B cell (primary cell): ENCODE results near the gene NDUFV3. TPM values are rescaled to one million over a fixed set of nuclear protein-coding genes. Genes with fewer than 3 reads are reported as not detected.
A peak's percentile ranks its signal among the peaks of the same experiment; 100 is the strongest.

ENCODE experiments used
- ATAC-seq: fragments of 200-7000 bp; cut with Tn5 transposase; one replicate; pipeline ENCODE4 v1.10.0; 2021; ENCODE audit warnings: low read depth, mild to moderate bottlenecking, moderate number of reproducible peaks, moderate library complexity
- CTCF ChIA-PET: fragments of 350-600 bp; sonication (Branson Sonifier 250); formaldehyde crosslinking; loops from one replicate; lab custom pipeline; 2021; ENCODE audit warnings: antibody characterized with exemption, inconsistent platforms; lab: Charles Lee
- POLR2A ChIA-PET: fragments of 350-600 bp; sonication (Branson Sonifier 250); formaldehyde crosslinking; loops from one replicate; lab custom pipeline; 2021; ENCODE audit warnings: antibody characterized with exemption; lab: Charles Lee
- DNase-seq: peaks from one replicate; pipeline ENCODE4 v3.0.0; 2013
- H2AFZ ChIP-seq: 2 replicates; pipeline ENCODE4 v1.6.1; 2012; ENCODE audit warnings: mild to moderate bottlenecking, low read depth, low read length; ENCODE audit not compliant: insufficient read depth, poor library complexity, severe bottlenecking
- H3K27ac ChIP-seq, 2 donors: 1 replicate in 1 of 2; 2 replicates in 1 of 2; pipeline ENCODE4 v1.5.1; 2012 to 2013; ENCODE audit warnings: low read length in 2 of 2, mild to moderate bottlenecking in 2 of 2, moderate library complexity in 1 of 2
- H3K27me3 ChIP-seq, 4 experiments: fragments of 200-600 bp in 1 of 4; sonication (generic) in 1 of 4; replicated peaks in 1 of 4; 1 replicate in 2 of 4; 2 replicates in 2 of 4; pipeline versions ENCODE4 v1.6.1 to v1.7.0; 2013 to 2016; ENCODE audit warnings: low read length in 3 of 4, mild to moderate bottlenecking in 2 of 4, mixed read lengths in 1 of 4, moderate library complexity in 1 of 4; ENCODE audit not compliant: insufficient read depth in 4 of 4, control insufficient read depth in 3 of 4; ENCODE audit errors: control extremely low read depth in 1 of 4
- H3K36me3 ChIP-seq, 2 experiments: replicated peaks in 1 of 2; 1 replicate in 1 of 2; 2 replicates in 1 of 2; pipeline versions ENCODE4 v1.6.1 to v1.7.1; 2013; ENCODE audit warnings: low read length in 1 of 2; ENCODE audit not compliant: insufficient read depth in 2 of 2, control insufficient read depth in 1 of 2; ENCODE audit errors: control extremely low read depth in 1 of 2, extremely low read depth in 1 of 2
- H3K4me1 ChIP-seq, 2 donors: fragments of 200-600 bp in 1 of 2; sonication (generic) in 1 of 2; 1 replicate in 1 of 2; 2 replicates in 1 of 2; pipeline versions ENCODE4 v1.5.1 to v1.6.1; 2013 to 2017; ENCODE audit warnings: low read length in 2 of 2; ENCODE audit not compliant: control insufficient read depth in 2 of 2, insufficient read depth in 2 of 2
- H3K4me2 ChIP-seq: replicated peaks from 2 replicates; pipeline ENCODE3; 2012; ENCODE audit warnings: mild to moderate bottlenecking, low read depth, low read length; ENCODE audit not compliant: poor library complexity, severe bottlenecking
- H3K4me3 ChIP-seq, 5 experiments: fragments of 200-600 bp in 1 of 5; sonication (generic) in 1 of 5; 1 replicate in 3 of 5; 2 replicates in 2 of 5; pipeline versions ENCODE4 v1.5.1 to v1.7.0; 2011 to 2016; ENCODE audit warnings: low read length in 4 of 5, mild to moderate bottlenecking in 4 of 5, low read depth in 2 of 5, control low read depth in 1 of 5, moderate library complexity in 1 of 5; ENCODE audit not compliant: insufficient read depth in 1 of 5; ENCODE audit errors: control extremely low read depth in 1 of 5, extremely low read depth in 1 of 5
- H3K79me2 ChIP-seq: fragments of 200-600 bp; sonication (generic); one replicate; pipeline ENCODE4 v1.6.0; 2016; ENCODE audit warnings: low read length; ENCODE audit not compliant: control insufficient read depth, insufficient read depth
- H3K9ac ChIP-seq: fragments of 200-600 bp; sonication (generic); 2 replicates; pipeline ENCODE4 v1.6.1; 2017; ENCODE audit warnings: mild to moderate bottlenecking, low read length, moderate library complexity
- H3K9me3 ChIP-seq, 3 donors: one replicate each; pipeline versions ENCODE4 v1.6.1 to v1.7.1; 2013; ENCODE audit warnings: low read length in 2 of 3; ENCODE audit not compliant: control insufficient read depth in 2 of 3, insufficient read depth in 1 of 3; ENCODE audit errors: control extremely low read depth in 1 of 3
- H4K20me1 ChIP-seq: 2 replicates; pipeline ENCODE4 v1.6.0; 2012; ENCODE audit warnings: mild to moderate bottlenecking, low read length; ENCODE audit not compliant: insufficient read depth, control insufficient read depth, poor library complexity, severe bottlenecking
- H3K27ac Mint-ChIP-seq: one replicate; pipeline ENCODE4 v1.8.0; 2021; ENCODE audit warnings: mixed read lengths
- H3K27me3 Mint-ChIP-seq: one replicate; pipeline ENCODE4 v1.8.0; 2021; ENCODE audit warnings: mixed read lengths
- H3K4me1 Mint-ChIP-seq: one replicate; pipeline ENCODE4 v1.8.0; 2021; ENCODE audit warnings: mixed read lengths
- H3K4me3 Mint-ChIP-seq: one replicate; pipeline ENCODE4 v1.8.0; 2021; ENCODE audit warnings: mixed read lengths
- H3K9me3 Mint-ChIP-seq: one replicate; pipeline ENCODE4 v1.8.0; 2022; ENCODE audit warnings: mixed read lengths; ENCODE audit not compliant: insufficient read depth
- CTCF ChIP-seq: fragments of 200-600 bp; IDR thresholded peaks from one replicate; pipeline ENCODE4 v1.8.0; 2022; ENCODE audit warnings: antibody characterized with exemption, mild to moderate bottlenecking
- EZH2 ChIP-seq: IDR thresholded peaks from 2 replicates; pipeline ENCODE4 v1.6.1; 2012; ENCODE audit warnings: borderline replicate concordance, low read depth, mild to moderate bottlenecking, moderate library complexity, low read length; ENCODE audit not compliant: insufficient read depth, poor library complexity, severe bottlenecking
- WGBS: methylation state at CpG from one replicate; pipeline ENCODE4 v1.1.5; 2013; ENCODE audit warnings: missing lambda C conversion rate; ENCODE audit not compliant: insufficient coverage; 5-methylcytosine and 5-hydroxymethylcytosine counted together
- intact Hi-C: fragments of 100-400 bp; cut with micrococcal nuclease; formaldehyde crosslinking; loops from one replicate; pipeline ENCODE4 v1.10.0; 2022
- polyA minus RNA-seq: library from RNA; depleted of rRNA, polyadenylated mRNA; stranded (reverse); fragments of >200 nt; gene quantifications from 2 replicates; pipeline ENCODE4 v1.2.3, GENCODE V29; 2012
- polyA plus RNA-seq: library from polyadenylated mRNA; depleted of rRNA; stranded (reverse); fragments of >200 nt; gene quantifications from 2 replicates; pipeline ENCODE4 v1.2.3, GENCODE V29; 2012
- total RNA-seq, 2 donors: library from RNA; stranded (reverse); fragments of 120-200 nt in 1 of 2; gene quantifications; 1 replicate in 1 of 2; 2 replicates in 1 of 2; pipeline versions ENCODE4 v1.2.3 to v1.2.4, GENCODE V29; 2013 to 2022

NDUFV3 gene
- total RNA-seq (29.7 and 30.8 TPM in 2 replicates), polyA plus RNA-seq (11.6 and 14.0 TPM in 2 replicates), polyA minus RNA-seq (13.9 and 17.3 TPM in 2 replicates)
- 23.5 TPM for total RNA-seq (2013)

- under 1% methylated on average over 87 of the region's 87 CpGs for WGBS
- ChIA-PET POLR2A (interaction anchor here (0.7 to 1.6 kb wide), 3 partner anchors 13 to 1014 kb away, joined by 3 to 9 read pairs (median 5); partner anchors contain the start of gene PRDM15), CTCF (interaction anchor here (1.2 to 1.3 kb wide), 2 partner anchors 11 to 22 kb away, joined by 3 read pairs; no protein-coding TSS in a partner anchor)
- H3K79me2 ChIP-seq: peaks cover 30% of the 10 kb centered on the region
- H4K20me1 ChIP-seq: peaks cover 2% of the 10 kb centered on the region
- no peaks in the 10 kb centered on the region for H3K27me3 Mint-ChIP-seq
- H3K4me1 ChIP-seq: peaks cover 7 to 11% of the 10 kb centered on the region in 2 donors
- intact Hi-C loops: loop anchor here (1.0 to 5.0 kb wide), 3 partner anchors 14 to 1119 kb away; partner anchors contain the start of genes TRAPPC10 and WDR4
- H3K27me3 ChIP-seq: no peaks in the 10 kb centered on the region
- peak within 1 kb of the TSS; percentile 95 for H3K27ac Mint-ChIP-seq
- peaks cover 10% of the 10 kb centered on the region for H3K4me1 Mint-ChIP-seq
- peak within 1 kb of the TSS; percentile 68 to 83 (median 70) for H3K4me3 ChIP-seq
- peak; percentile 97 for ATAC-seq
- peak within 1 kb of the TSS; percentile 80 to 96 for H3K27ac ChIP-seq
- peak within 1 kb of the TSS; percentile 97 for H3K9ac ChIP-seq
- TF ChIP-seq EZH2 (no peak), CTCF (no peak)
- peak; percentile 100 for DNase-seq
- peak within 1 kb of the TSS; percentile 100 for H2AFZ ChIP-seq
- H3K36me3 ChIP-seq: peaks cover 6 to 9% of the 10 kb centered on the region in 2 experiments
- peak within 1 kb of the TSS; percentile 84 for H3K4me2 ChIP-seq
- no peaks in the 10 kb centered on the region for H3K9me3 ChIP-seq
- H3K4me3 Mint-ChIP-seq: peak within 1 kb of the TSS; percentile 94
- no peaks in the 10 kb centered on the region for H3K9me3 Mint-ChIP-seq
Measured at GRCh38 chr21:42892931-42893755, at the start of gene NDUFV3. NDUFV3 (plus strand) TSS chr21:42893309; CDS start chr21:42893334, 25 bp downstream.
